ENCODE data around the gene CSTB.

Gene CSTB

GRCh38 chr21:43727519-43728153 lies 48.5 kb downstream of the CSTB start:
- no peak for DNase-seq

- DNase-seq: no peak
These were observed 49.2 kb downstream of the CSTB start for GRCh38 chr21:43726686-43727518.

All from NCI-H774 (cell line).